DND-41 (cell line): ENCODE measurements around the gene FBXL14.

Experiments used
- EZH2 ChIP-seq: IDR thresholded peaks from 3 replicates; pipeline ENCODE4 v1.6.1; 2012; ENCODE audit warnings: borderline replicate concordance, low read depth, mild to moderate bottlenecking, moderate library complexity, low read length, inconsistent platforms; ENCODE audit not compliant: severe bottlenecking
- TF ChIP-seq, protein P1 (sequence below): IDR thresholded peaks from 2 replicates; pipeline ENCODE4 v1.5.1; 2012; ENCODE audit warnings: borderline replicate concordance, low read length, moderate library complexity, mild to moderate bottlenecking; ENCODE audit not compliant: poor library complexity, severe bottlenecking; ENCODE audit errors: extremely low read depth

DNA sequence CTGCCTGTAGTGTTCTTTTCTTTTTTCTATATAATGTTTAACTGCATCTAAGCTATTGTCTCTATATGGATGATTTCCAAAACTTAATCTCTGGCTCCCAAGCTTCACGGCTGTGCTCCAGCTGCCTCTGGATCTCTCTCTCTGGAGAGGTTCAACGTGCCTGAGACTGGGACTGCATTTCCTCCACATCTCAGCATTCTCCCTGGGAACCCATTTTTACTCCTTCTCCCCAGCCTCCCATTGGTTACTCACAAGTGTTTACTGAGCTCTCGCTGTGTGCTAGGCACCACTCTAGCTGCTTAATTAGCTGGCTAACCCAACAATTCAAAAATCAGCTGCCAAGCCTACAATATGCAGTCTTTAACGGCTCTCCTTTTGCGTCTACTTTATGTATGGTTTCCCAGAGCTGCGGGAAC is 34.7 kb downstream of the FBXL14 start:
- TF ChIP-seq, protein P1, sequence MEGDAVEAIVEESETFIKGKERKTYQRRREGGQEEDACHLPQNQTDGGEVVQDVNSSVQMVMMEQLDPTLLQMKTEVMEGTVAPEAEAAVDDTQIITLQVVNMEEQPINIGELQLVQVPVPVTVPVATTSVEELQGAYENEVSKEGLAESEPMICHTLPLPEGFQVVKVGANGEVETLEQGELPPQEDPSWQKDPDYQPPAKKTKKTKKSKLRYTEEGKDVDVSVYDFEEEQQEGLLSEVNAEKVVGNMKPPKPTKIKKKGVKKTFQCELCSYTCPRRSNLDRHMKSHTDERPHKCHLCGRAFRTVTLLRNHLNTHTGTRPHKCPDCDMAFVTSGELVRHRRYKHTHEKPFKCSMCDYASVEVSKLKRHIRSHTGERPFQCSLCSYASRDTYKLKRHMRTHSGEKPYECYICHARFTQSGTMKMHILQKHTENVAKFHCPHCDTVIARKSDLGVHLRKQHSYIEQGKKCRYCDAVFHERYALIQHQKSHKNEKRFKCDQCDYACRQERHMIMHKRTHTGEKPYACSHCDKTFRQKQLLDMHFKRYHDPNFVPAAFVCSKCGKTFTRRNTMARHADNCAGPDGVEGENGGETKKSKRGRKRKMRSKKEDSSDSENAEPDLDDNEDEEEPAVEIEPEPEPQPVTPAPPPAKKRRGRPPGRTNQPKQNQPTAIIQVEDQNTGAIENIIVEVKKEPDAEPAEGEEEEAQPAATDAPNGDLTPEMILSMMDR = no peak
- no peak for TF ChIP-seq EZH2
